NCI-H1092 (cell line): Measurements from ENCODE around the gene HSD17B1.
"Not testable (repeated sequence)": the region's sequence is repeated elsewhere in the genome, so short reads cannot be mapped to it uniquely, and the experiment has no call there.

Experiments
- DNase-seq: peaks from one replicate; lab custom pipeline; 2025; lab: John Stamatoyannopoulos, UW

HSD17B1 gene

GRCh38 chr17:42525221-42525620 is 27.5 kb upstream of the HSD17B1 start:
- no peak for DNase-seq

GRCh38 chr17:42526031-42526444 is 26.7 kb upstream of the HSD17B1 start:
- no peak for DNase-seq

GRCh38 chr17:42527932-42528331 is 24.8 kb upstream of the HSD17B1 start:
- no peak for DNase-seq

GRCh38 chr17:42529061-42529460 is 23.7 kb upstream of the HSD17B1 start:
- DNase-seq: no peak

GRCh38 chr17:42530952-42531454 is 21.7 kb upstream of the HSD17B1 start:
- no peak for DNase-seq

- DNase-seq: peak; percentile 44
These were observed 21.0 kb upstream of the HSD17B1 start for GRCh38 chr17:42531455-42532354.

GRCh38 chr17:42535155-42536047 is 17.3 kb upstream of the HSD17B1 start:
- no peak for DNase-seq

GRCh38 chr17:42536048-42536371 is 16.7 kb upstream of the HSD17B1 start, which contains the start of gene NAGLU:
NAGLU (plus strand) TSS chr17:42536241; CDS start chr17:42536273, 32 bp downstream.
- DNase-seq: peak; percentile 87

GRCh38 chr17:42536372-42537155 is 16.2 kb upstream of the HSD17B1 start:
- DNase-seq: peak; percentile 59

GRCh38 chr17:42537156-42537805 is 15.4 kb upstream of the HSD17B1 start:
- no peak for DNase-seq

- DNase-seq: no peak
These were observed 14.8 kb upstream of the HSD17B1 start for GRCh38 chr17:42537826-42538451.

- DNase-seq: no peak
These were observed 14.2 kb upstream of the HSD17B1 start for GRCh38 chr17:42538482-42538881.

- not testable (repeated sequence) for DNase-seq
These were observed 12.2 kb upstream of the HSD17B1 start for GRCh38 chr17:42540558-42540957.

- DNase-seq: no peak
These were observed 11.5 kb upstream of the HSD17B1 start for GRCh38 chr17:42541041-42541833.

GRCh38 chr17:42543190-42544079 is 9.3 kb upstream of the HSD17B1 start:
- no peak for DNase-seq

- DNase-seq: no peak
These were observed 7.8 kb upstream of the HSD17B1 start for GRCh38 chr17:42544874-42545283.

- DNase-seq: not testable (repeated sequence)
These were observed 6.8 kb upstream of the HSD17B1 start for GRCh38 chr17:42545755-42546505.

GRCh38 chr17:42547001-42547461 is 5.7 kb upstream of the HSD17B1 start:
- DNase-seq: no peak
